HepG2 (cell line): ENCODE results near the gene SCP2. TPM values are rescaled to one million over a fixed set of nuclear protein-coding genes. Genes with fewer than 3 reads are reported as not detected.
A peak's percentile ranks its signal among the peaks of the same experiment; 100 is the strongest.

Experiments
- ATAC-seq: fragments of 200-7000 bp; cut with Tn5 transposase; 3 replicates; pipeline ENCODE4 v1.9.1; 2020; ENCODE audit warnings: mild to moderate bottlenecking, moderate library complexity
- BruUV-seq: library from RNA; stranded (reverse); fragments of 400-500 nt; replicated peaks from 2 replicates; lab custom pipeline; 2021; lab: Mats Ljungman, UMichigan
- CTCF ChIA-PET: fragments of 300-600 bp; formaldehyde crosslinking; extraction: SDS; loops from one replicate; lab custom pipeline; 2021; ENCODE audit warnings: low total read pairs, inconsistent platforms, low intra/inter-chr PET ratio; lab: Yijun Ruan, JAX
- POLR2A ChIA-PET: fragments of 350-600 bp; sonication (Branson Sonifier 250); formaldehyde crosslinking; loops from one replicate; lab custom pipeline; 2020; ENCODE audit warnings: antibody characterized with exemption, inconsistent platforms; lab: Yijun Ruan, JAX
- DNase-seq: peaks from one replicate; pipeline ENCODE4 v3.0.0-alpha.2; 2015; ENCODE audit warnings: low spot score
- FAIRE-seq: peaks from 3 replicates; lab custom pipeline; 2011; peaks lifted over from hg19 to GRCh38; lab: Jason Lieb, UNC
- H2AFZ ChIP-seq: one replicate; pipeline ENCODE4 v1.6.1; 2011; ENCODE audit warnings: low read length, inconsistent platforms
- H3K27ac ChIP-seq: fragments of 300-600 bp; 3 replicates; pipeline ENCODE4 v1.8.0; 2011; ENCODE audit warnings: mixed run types, mild to moderate bottlenecking, mixed read lengths, low read length, inconsistent platforms; ENCODE audit not compliant: insufficient read depth; ENCODE audit errors: extremely low read length
- H3K27me3 ChIP-seq, 2 experiments: fragments of 200-600 bp in 1 of 2; 2 replicates in 1 of 2; 3 replicates in 1 of 2; pipeline versions ENCODE4 v1.6.0 to v1.8.0; 2011; ENCODE audit warnings: low read length in 2 of 2, mild to moderate bottlenecking in 2 of 2, moderate library complexity in 2 of 2, inconsistent platforms in 1 of 2; ENCODE audit not compliant: insufficient read depth in 2 of 2, control insufficient read depth in 1 of 2
- H3K36me3 ChIP-seq, 2 experiments: fragments of 200-600 bp in 1 of 2; replicated peaks in 1 of 2; 2 replicates in 1 of 2; 3 replicates in 1 of 2; pipeline versions ENCODE4 v1.5.1 to v1.8.0; 2011; ENCODE audit warnings: low read length in 2 of 2, inconsistent platforms in 1 of 2; ENCODE audit not compliant: insufficient read depth in 2 of 2, control insufficient read depth in 1 of 2
- H3K4me1 ChIP-seq: 2 replicates; pipeline ENCODE4 v1.5.1; 2012; ENCODE audit warnings: low read length, inconsistent platforms; ENCODE audit not compliant: insufficient read depth
- H3K4me2 ChIP-seq: 2 replicates; pipeline ENCODE4 v1.6.0; 2011; ENCODE audit warnings: low read depth, low read length, inconsistent platforms
- H3K4me3 ChIP-seq, 3 experiments: fragments of 200-600 bp in 1 of 3; sonication (generic), shearing (Covaris generic) in 1 of 3; replicated peaks in 1 of 3; 2 replicates each; pipeline ENCODE4 v1.5.1; 2011 to 2016; ENCODE audit warnings: low read length in 3 of 3, inconsistent platforms in 2 of 3, low read depth in 2 of 3, mild to moderate bottlenecking in 2 of 3, control low read depth in 1 of 3, mixed read lengths in 1 of 3; ENCODE audit not compliant: insufficient read depth in 1 of 3
- H3K79me2 ChIP-seq: one replicate; pipeline ENCODE4 v1.6.1; 2011; ENCODE audit warnings: low read length, inconsistent platforms; ENCODE audit not compliant: insufficient read depth
- H3K9ac ChIP-seq: 2 replicates; pipeline ENCODE4 v1.6.0; 2011; ENCODE audit warnings: mild to moderate bottlenecking, low read depth, low read length, inconsistent platforms; ENCODE audit not compliant: insufficient read depth
- H3K9me3 ChIP-seq: 2 replicates; pipeline ENCODE4 v1.5.1; 2012; ENCODE audit warnings: mild to moderate bottlenecking, low read length
- H4K20me1 ChIP-seq: 2 replicates; pipeline ENCODE4 v1.6.0; 2011; ENCODE audit warnings: inconsistent platforms, mild to moderate bottlenecking, low read length, moderate library complexity; ENCODE audit not compliant: insufficient read depth
- DMAP1 ChIP-seq: IDR thresholded peaks from 2 replicates; pipeline ENCODE4 v1.6.1; 2016
- DR1 ChIP-seq: sonication (generic); formaldehyde crosslinking; IDR thresholded peaks from 2 replicates; pipeline ENCODE4 v1.8.0; 2021; ENCODE audit warnings: mild to moderate bottlenecking, missing genetic modification reagents, inconsistent platforms
- ELF1 ChIP-seq: sonication (generic); formaldehyde crosslinking; IDR thresholded peaks from 2 replicates; pipeline ENCODE4 v1.4.0; 2020; ENCODE audit warnings: missing genetic modification reagents
- ESRRA ChIP-seq: sonication (generic); formaldehyde crosslinking; IDR thresholded peaks from 2 replicates; pipeline ENCODE4 v1.5.1; 2020; ENCODE audit warnings: mild to moderate bottlenecking, low read depth, missing genetic modification reagents
- KLF6 ChIP-seq: IDR thresholded peaks from 2 replicates; pipeline ENCODE4 v1.8.0; 2016; ENCODE audit warnings: missing biosample characterization, missing genetic modification reagents
- MIXL1 ChIP-seq: IDR thresholded peaks from 2 replicates; pipeline ENCODE4 v1.6.1; 2016
- MXI1 ChIP-seq: IDR thresholded peaks from 3 replicates; pipeline ENCODE4 v1.6.1; 2012; ENCODE audit warnings: low read depth, low read length, inconsistent platforms, borderline replicate concordance
- NFATC3 ChIP-seq: sonication (generic); formaldehyde crosslinking; IDR thresholded peaks from 2 replicates; pipeline ENCODE4 v1.5.1; 2020; ENCODE audit warnings: mild to moderate bottlenecking, missing genetic modification reagents
- NFKB2 ChIP-seq: sonication (generic); formaldehyde crosslinking; IDR thresholded peaks from 2 replicates; pipeline ENCODE4 v1.4.0; 2020; ENCODE audit warnings: missing genetic modification reagents, borderline replicate concordance
- PHF20 ChIP-seq: sonication (generic); formaldehyde crosslinking; IDR thresholded peaks from 2 replicates; pipeline ENCODE4 v1.5.0; 2020; ENCODE audit warnings: mild to moderate bottlenecking, missing genetic modification reagents
- PRPF4 ChIP-seq: fragments of 200-400 bp; formaldehyde crosslinking; IDR thresholded peaks from 2 replicates; pipeline ENCODE4 v1.6.1; 2016; ENCODE audit warnings: low read length, low read depth; ENCODE audit not compliant: poor library complexity, severe bottlenecking
- ZFY ChIP-seq: sonication (generic); formaldehyde crosslinking; IDR thresholded peaks from 2 replicates; pipeline ENCODE4 v1.4.0; 2020; ENCODE audit warnings: missing genetic modification reagents
- ZMYM3 ChIP-seq: sonication (generic); formaldehyde crosslinking; IDR thresholded peaks from 2 replicates; pipeline ENCODE4 v1.5.1; 2020; ENCODE audit warnings: mild to moderate bottlenecking, missing genetic modification reagents
- ZNF274 ChIP-seq: sonication (generic); formaldehyde crosslinking; IDR thresholded peaks from 2 replicates; pipeline ENCODE4 v1.5.1; 2020; ENCODE audit warnings: mild to moderate bottlenecking, missing genetic modification reagents
- ZNF878 ChIP-seq: sonication (generic); formaldehyde crosslinking; IDR thresholded peaks from 2 replicates; pipeline ENCODE4 v1.8.1; 2023; ENCODE audit warnings: mild to moderate bottlenecking, missing genetic modification reagents, moderate library complexity
- WGBS: methylation state at CpG from one replicate; pipeline ENCODE4 v1.1.6; 2017; ENCODE audit warnings: low lambda C conversion rate; 5-methylcytosine and 5-hydroxymethylcytosine counted together
- in situ Hi-C: cut with HindIII; loops from 2 replicates; pipeline ENCODE4 v1.10.0; 2017; ENCODE audit warnings: low pct_unique_long_range_greater_than_20kb; ENCODE audit not compliant: extremely low pct_ligation_motif_present
- intact Hi-C: fragments of 100-400 bp; cut with micrococcal nuclease; formaldehyde crosslinking; loops from one replicate; pipeline ENCODE4 v1.10.0; 2022; ENCODE audit not compliant: unreplicated experiment
- polyA plus RNA-seq, 8 experiments: library from polyadenylated mRNA; depleted of rRNA in 3 of 8; stranded (reverse) in 7 of 8; unstranded in 1 of 8; fragments of >200 nt; fragmentation: Illumina TruSeq in 4 of 8; extraction: Trizol in 4 of 8; gene quantifications; 2 replicates each; pipeline versions ENCODE4 v1.2.1 to v1.2.3, GENCODE V29; 2011 to 2016; ENCODE audit warnings: low read depth in 4 of 8, missing spikeins in 1 of 8, mixed read lengths in 1 of 8; ENCODE audit not compliant: insufficient read depth in 1 of 8
- total RNA-seq, 5 experiments: library from RNA; depleted of rRNA; stranded (reverse); fragments of >200 nt; fragmentation: Illumina TruSeq; extraction: Trizol; gene quantifications; 2 replicates each; pipeline ENCODE4 v1.2.3, GENCODE V29; 2016; ENCODE audit warnings: low read depth in 1 of 5
- TF ChIP-seq, protein P1 (sequence below): sonication (generic); formaldehyde crosslinking; IDR thresholded peaks from 2 replicates; pipeline ENCODE4 v1.5.1; 2020; ENCODE audit warnings: mild to moderate bottlenecking, missing genetic modification reagents
- TF ChIP-seq, protein P2 (sequence below): sonication (generic); formaldehyde crosslinking; IDR thresholded peaks from 2 replicates; pipeline ENCODE4 v1.9.0; 2021; ENCODE audit warnings: missing genetic modification reagents, borderline replicate concordance
- TF ChIP-seq, protein P3 (sequence below): fragments of 450-650 bp; IDR thresholded peaks from 2 replicates; pipeline ENCODE4 v1.6.1; 2017
- TF ChIP-seq, protein P4 (sequence below): IDR thresholded peaks from 2 replicates; pipeline ENCODE4 v1.6.1; 2016; ENCODE audit warnings: mild to moderate bottlenecking, missing biosample characterization, missing genetic modification reagents

The SCP2 gene
- total and polyA plus RNA-seq, 2 of the 13 experiments (the other 11 are each of a cell fraction or from before 2014, with no cell fraction given), result 59.0 to 133 TPM

DNA sequence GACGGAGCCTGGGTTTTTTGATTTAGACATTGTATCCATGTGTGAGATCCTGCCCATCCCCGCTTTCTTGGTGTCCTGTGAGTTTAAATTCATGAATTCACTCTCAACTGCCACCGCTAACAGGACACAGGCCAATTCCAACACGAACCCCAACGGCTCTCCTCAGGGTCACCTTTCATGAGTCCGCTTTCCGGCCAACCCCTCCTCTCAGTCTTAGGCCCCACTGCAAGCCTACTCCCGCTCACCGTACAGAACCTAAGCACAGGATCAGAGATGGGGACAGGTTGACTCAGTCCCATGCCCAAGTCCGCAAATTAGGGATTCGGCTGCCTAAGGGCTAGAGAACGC is 238 bp upstream of the SCP2 start:
- Histone ChIP-seq H3K4me2 (peak overlapping the region; percentile 99), H3K4me1 (peaks cover 63% of the 10 kb centered on the region), H3K4me3 (peak overlapping the region; percentile 86 to 95 (median 92)), H3K36me3 (no peaks in the 10 kb centered on the region), H3K27me3 (no peaks in the 10 kb centered on the region), H3K79me2 (peaks cover 12% of the 10 kb centered on the region), H2AFZ (peak overlapping the region; percentile 61), H3K9me3 (no peaks in the 10 kb centered on the region), H3K9ac (peak overlapping the region; percentile 85), H3K27ac (peak overlapping the region; percentile 79), H4K20me1 (no peaks in the 10 kb centered on the region)
- DNase-seq (peak; percentile 47), FAIRE-seq (no peak), ATAC-seq (peak; percentile 75; the same call in 2 of the 3 replicates)
- intact Hi-C loops (loop anchor here (10.0 kb wide), 1 partner anchor 222 kb away; no protein-coding TSS in a partner anchor), in situ Hi-C loops (no loop called here)
- WGBS, result 10% methylated on average over 10 of the region's 12 CpGs
- POLR2A ChIA-PET, result interaction anchor here (0.6 to 2.3 kb wide), 9 partner anchors 10 to 294 kb away, joined by 3 to 9 read pairs (median 4); partner anchors contain the start of gene ZYG11B
- BruUV-seq, result no TSS peak
- CTCF ChIA-PET, result no interaction called here
- peak; percentile 16; the same call in 1 of the 2 replicates for TF ChIP-seq PHF20 (CRISPR knock-in tag)
- TF ChIP-seq, protein P1, sequence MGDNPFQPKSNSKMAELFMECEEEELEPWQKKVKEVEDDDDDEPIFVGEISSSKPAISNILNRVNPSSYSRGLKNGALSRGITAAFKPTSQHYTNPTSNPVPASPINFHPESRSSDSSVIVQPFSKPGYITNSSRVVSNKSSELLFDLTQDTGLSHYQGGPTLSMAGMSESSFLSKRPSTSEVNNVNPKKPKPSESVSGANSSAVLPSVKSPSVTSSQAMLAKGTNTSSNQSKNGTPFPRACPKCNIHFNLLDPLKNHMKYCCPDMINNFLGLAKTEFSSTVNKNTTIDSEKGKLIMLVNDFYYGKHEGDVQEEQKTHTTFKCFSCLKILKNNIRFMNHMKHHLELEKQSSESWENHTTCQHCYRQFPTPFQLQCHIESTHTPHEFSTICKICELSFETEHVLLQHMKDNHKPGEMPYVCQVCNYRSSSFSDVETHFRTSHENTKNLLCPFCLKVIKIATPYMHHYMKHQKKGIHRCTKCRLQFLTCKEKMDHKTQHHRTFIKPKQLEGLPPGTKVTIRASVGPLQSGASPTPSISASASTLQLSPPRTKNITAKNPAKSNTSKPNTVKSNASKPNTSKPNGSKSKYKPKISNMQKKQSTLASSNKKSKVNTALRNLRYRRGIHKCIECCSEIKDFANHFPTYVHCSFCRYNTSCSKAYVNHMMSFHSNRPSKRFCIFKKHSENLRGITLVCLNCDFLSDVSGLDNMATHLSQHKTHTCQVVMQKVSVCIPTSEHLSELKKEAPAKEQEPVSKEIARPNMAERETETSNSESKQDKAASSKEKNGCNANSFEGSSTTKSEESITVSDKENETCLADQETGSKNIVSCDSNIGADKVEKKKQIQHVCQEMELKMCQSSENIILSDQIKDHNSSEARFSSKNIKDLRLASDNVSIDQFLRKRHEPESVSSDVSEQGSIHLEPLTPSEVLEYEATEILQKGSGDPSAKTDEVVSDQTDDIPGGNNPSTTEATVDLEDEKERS (CRISPR knock-in tag), result no peak
- no peak for TF ChIP-seq MXI1
- no peak for TF ChIP-seq ZNF878 (CRISPR knock-in tag)
- peak; percentile 60; the same call in 1 of the 2 replicates for TF ChIP-seq KLF6 (CRISPR knock-in tag)
- TF ChIP-seq, protein P2, sequence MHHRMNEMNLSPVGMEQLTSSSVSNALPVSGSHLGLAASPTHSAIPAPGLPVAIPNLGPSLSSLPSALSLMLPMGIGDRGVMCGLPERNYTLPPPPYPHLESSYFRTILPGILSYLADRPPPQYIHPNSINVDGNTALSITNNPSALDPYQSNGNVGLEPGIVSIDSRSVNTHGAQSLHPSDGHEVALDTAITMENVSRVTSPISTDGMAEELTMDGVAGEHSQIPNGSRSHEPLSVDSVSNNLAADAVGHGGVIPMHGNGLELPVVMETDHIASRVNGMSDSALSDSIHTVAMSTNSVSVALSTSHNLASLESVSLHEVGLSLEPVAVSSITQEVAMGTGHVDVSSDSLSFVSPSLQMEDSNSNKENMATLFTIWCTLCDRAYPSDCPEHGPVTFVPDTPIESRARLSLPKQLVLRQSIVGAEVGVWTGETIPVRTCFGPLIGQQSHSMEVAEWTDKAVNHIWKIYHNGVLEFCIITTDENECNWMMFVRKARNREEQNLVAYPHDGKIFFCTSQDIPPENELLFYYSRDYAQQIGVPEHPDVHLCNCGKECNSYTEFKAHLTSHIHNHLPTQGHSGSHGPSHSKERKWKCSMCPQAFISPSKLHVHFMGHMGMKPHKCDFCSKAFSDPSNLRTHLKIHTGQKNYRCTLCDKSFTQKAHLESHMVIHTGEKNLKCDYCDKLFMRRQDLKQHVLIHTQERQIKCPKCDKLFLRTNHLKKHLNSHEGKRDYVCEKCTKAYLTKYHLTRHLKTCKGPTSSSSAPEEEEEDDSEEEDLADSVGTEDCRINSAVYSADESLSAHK, result no peak
- 0 out of 2 replicates have a peak, but pooled peaks have one; percentile 7 for TF ChIP-seq DMAP1 (CRISPR knock-in tag)
- peak; percentile 52; the same call in 1 of the 2 replicates for TF ChIP-seq ZFY (CRISPR knock-in tag)
- 0 out of 2 replicates have a peak, but pooled peaks have one; percentile 19 for TF ChIP-seq ELF1 (CRISPR knock-in tag)
- TF ChIP-seq, protein P3, sequence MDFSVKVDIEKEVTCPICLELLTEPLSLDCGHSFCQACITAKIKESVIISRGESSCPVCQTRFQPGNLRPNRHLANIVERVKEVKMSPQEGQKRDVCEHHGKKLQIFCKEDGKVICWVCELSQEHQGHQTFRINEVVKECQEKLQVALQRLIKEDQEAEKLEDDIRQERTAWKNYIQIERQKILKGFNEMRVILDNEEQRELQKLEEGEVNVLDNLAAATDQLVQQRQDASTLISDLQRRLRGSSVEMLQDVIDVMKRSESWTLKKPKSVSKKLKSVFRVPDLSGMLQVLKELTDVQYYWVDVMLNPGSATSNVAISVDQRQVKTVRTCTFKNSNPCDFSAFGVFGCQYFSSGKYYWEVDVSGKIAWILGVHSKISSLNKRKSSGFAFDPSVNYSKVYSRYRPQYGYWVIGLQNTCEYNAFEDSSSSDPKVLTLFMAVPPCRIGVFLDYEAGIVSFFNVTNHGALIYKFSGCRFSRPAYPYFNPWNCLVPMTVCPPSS, result no peak
- TF ChIP-seq NFKB2, result no peak
- no peak for TF ChIP-seq NFATC3 (CRISPR knock-in tag)
- TF ChIP-seq ZMYM3 (CRISPR knock-in tag), result peak; percentile 51
- TF ChIP-seq PRPF4, result no peak
- TF ChIP-seq, protein P4, sequence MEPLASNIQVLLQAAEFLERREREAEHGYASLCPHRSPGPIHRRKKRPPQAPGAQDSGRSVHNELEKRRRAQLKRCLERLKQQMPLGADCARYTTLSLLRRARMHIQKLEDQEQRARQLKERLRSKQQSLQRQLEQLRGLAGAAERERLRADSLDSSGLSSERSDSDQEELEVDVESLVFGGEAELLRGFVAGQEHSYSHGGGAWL, result 0 out of 2 replicates have a peak, but pooled peaks have one; percentile 35
- TF ChIP-seq ZNF274, result peak; percentile 9; the same call in 1 of the 2 replicates
- peak; percentile 40; the same call in 1 of the 2 replicates for TF ChIP-seq MIXL1 (CRISPR knock-in tag)
- peak; percentile 68; the same call in 1 of the 2 replicates for TF ChIP-seq ESRRA (CRISPR knock-in tag)
- no peak; the same call in 1 of the 2 replicates for TF ChIP-seq DR1 (CRISPR knock-in tag)
